ENCODE results near the gene CTNNA3. TPM values are rescaled to one million over a fixed set of nuclear protein-coding genes. Genes with fewer than 3 reads are reported as not detected.

The CTNNA3 gene
- total RNA-seq, 1 donor from 2014 or later, result 159 TPM

GRCh38 chr10:66819691-66820090 is 876.3 kb downstream of the CTNNA3 start:
- no peaks in the 10 kb centered on the region for H3K27me3 ChIP-seq (ENCODE audit: low read depth)
- intact Hi-C loops (cut with micrococcal nuclease), result no loop called here
- H3K9me3 ChIP-seq (replicated peaks), result no peaks in the 10 kb centered on the region
- TF ChIP-seq, protein P1, sequence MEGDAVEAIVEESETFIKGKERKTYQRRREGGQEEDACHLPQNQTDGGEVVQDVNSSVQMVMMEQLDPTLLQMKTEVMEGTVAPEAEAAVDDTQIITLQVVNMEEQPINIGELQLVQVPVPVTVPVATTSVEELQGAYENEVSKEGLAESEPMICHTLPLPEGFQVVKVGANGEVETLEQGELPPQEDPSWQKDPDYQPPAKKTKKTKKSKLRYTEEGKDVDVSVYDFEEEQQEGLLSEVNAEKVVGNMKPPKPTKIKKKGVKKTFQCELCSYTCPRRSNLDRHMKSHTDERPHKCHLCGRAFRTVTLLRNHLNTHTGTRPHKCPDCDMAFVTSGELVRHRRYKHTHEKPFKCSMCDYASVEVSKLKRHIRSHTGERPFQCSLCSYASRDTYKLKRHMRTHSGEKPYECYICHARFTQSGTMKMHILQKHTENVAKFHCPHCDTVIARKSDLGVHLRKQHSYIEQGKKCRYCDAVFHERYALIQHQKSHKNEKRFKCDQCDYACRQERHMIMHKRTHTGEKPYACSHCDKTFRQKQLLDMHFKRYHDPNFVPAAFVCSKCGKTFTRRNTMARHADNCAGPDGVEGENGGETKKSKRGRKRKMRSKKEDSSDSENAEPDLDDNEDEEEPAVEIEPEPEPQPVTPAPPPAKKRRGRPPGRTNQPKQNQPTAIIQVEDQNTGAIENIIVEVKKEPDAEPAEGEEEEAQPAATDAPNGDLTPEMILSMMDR (IDR thresholded peaks at IDR 0.05; ENCODE audit: borderline replicate concordance), result no peak
- H3K4me1 ChIP-seq, result no peaks in the 10 kb centered on the region
- no peak for DNase-seq
- H3K4me3 ChIP-seq, result no peak overlapping the region
- no peaks in the 10 kb centered on the region for H3K36me3 ChIP-seq
- H3K27ac ChIP-seq (replicated peaks), result no peak overlapping the region

- H3K4me3 ChIP-seq, result no peak overlapping the region
- no peak overlapping the region for H3K27ac ChIP-seq (replicated peaks)
- intact Hi-C loops (cut with micrococcal nuclease), result no loop called here
- H3K4me1 ChIP-seq, result no peaks in the 10 kb centered on the region
- H3K27me3 ChIP-seq (ENCODE audit: low read depth), result no peaks in the 10 kb centered on the region
- no peaks in the 10 kb centered on the region for H3K9me3 ChIP-seq (replicated peaks)
- H3K36me3 ChIP-seq, result no peaks in the 10 kb centered on the region
- TF ChIP-seq, protein P1 (IDR thresholded peaks at IDR 0.05; ENCODE audit: borderline replicate concordance), result no peak
- DNase-seq, result no peak
Measured at GRCh38 chr10:66813122-66813521, 882.9 kb downstream of the CTNNA3 start.

- TF ChIP-seq, protein P1 (IDR thresholded peaks at IDR 0.05; ENCODE audit: borderline replicate concordance), result no peak
- H3K9me3 ChIP-seq (replicated peaks), result no peaks in the 10 kb centered on the region
- intact Hi-C loops (cut with micrococcal nuclease), result no loop called here
- H3K36me3 ChIP-seq, result no peaks in the 10 kb centered on the region
- no peak overlapping the region for H3K4me3 ChIP-seq
- DNase-seq, result no peak
- no peaks in the 10 kb centered on the region for H3K4me1 ChIP-seq
- H3K27ac ChIP-seq (replicated peaks), result no peak overlapping the region
- no peaks in the 10 kb centered on the region for H3K27me3 ChIP-seq (ENCODE audit: low read depth)
Measured at GRCh38 chr10:66811211-66811610, 884.8 kb downstream of the CTNNA3 start.

DNA sequence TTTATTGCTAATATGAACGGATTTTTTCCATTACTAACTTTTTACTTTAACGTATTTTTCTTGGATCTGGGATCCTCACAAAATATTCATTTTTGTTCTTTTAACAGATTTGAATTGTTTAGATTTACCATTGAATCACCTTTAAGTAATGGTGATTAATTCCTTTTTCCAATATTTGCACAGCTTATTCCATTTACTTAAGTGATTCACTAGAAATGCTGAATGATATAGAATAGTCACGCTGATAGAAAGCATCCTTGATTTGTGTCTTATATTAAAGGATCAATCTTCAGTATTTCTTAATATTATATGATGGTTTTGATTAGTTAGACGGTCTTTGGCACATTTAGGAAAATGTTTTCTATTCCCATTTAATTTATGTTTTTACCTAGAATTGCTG is 886.6 kb downstream of the CTNNA3 start:
- no peak overlapping the region for H3K27ac ChIP-seq (replicated peaks)
- DNase-seq, result no peak
- H3K9me3 ChIP-seq (replicated peaks), result no peaks in the 10 kb centered on the region
- TF ChIP-seq, protein P1 (IDR thresholded peaks at IDR 0.05; ENCODE audit: borderline replicate concordance), result no peak
- intact Hi-C loops (cut with micrococcal nuclease), result no loop called here
- no peaks in the 10 kb centered on the region for H3K27me3 ChIP-seq (ENCODE audit: low read depth)
- H3K4me3 ChIP-seq, result no peak overlapping the region
- H3K4me1 ChIP-seq, result no peaks in the 10 kb centered on the region
- no peaks in the 10 kb centered on the region for H3K36me3 ChIP-seq

DNA sequence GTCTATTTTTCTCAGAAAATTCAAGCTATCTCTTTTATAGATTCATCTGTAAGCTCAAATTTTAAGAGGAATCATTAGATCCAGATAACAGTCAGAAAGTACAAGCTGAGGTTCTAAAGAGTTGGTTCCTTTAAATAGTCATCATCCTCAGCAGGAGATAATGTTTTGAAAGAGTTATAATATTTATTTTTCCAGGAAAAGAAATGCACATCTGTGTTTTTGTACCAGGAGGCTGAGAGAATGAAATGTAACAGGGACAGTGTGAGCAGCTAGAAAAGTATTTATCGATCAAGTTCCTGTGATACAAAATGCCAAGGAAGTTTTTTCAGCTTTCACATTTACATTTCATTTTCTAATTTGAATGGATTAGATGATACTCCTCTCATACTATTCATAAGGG is 890.4 kb downstream of the CTNNA3 start:
- TF ChIP-seq, protein P1 (IDR thresholded peaks at IDR 0.05; ENCODE audit: borderline replicate concordance), result no peak
- no peaks in the 10 kb centered on the region for H3K27me3 ChIP-seq (ENCODE audit: low read depth)
- H3K27ac ChIP-seq (replicated peaks), result no peak overlapping the region
- no peaks in the 10 kb centered on the region for H3K36me3 ChIP-seq
- H3K9me3 ChIP-seq (replicated peaks), result no peaks in the 10 kb centered on the region
- H3K4me1 ChIP-seq, result no peaks in the 10 kb centered on the region
- no peak overlapping the region for H3K4me3 ChIP-seq
- DNase-seq, result no peak
- intact Hi-C loops (cut with micrococcal nuclease), result no loop called here

GRCh38 chr10:66804962-66805361 is 891.0 kb downstream of the CTNNA3 start:
- H3K27ac ChIP-seq (replicated peaks), result no peak overlapping the region
- intact Hi-C loops (cut with micrococcal nuclease), result no loop called here
- no peaks in the 10 kb centered on the region for H3K36me3 ChIP-seq
- H3K9me3 ChIP-seq (replicated peaks), result no peaks in the 10 kb centered on the region
- H3K4me3 ChIP-seq, result no peak overlapping the region
- no peaks in the 10 kb centered on the region for H3K4me1 ChIP-seq
- TF ChIP-seq, protein P1 (IDR thresholded peaks at IDR 0.05; ENCODE audit: borderline replicate concordance), result no peak
- no peak for DNase-seq
- no peaks in the 10 kb centered on the region for H3K27me3 ChIP-seq (ENCODE audit: low read depth)
